HL-60/S4 treated with phorbol 12-myristate 13-acetate at 8.2 ng/mL for 4 days and 3 days (cell line): Measurements from ENCODE around the gene RIPOR3.
"Not testable (repeated sequence)": the region's sequence is repeated elsewhere in the genome, so short reads cannot be mapped to it uniquely, and the experiment has no call there.

Source experiments
- in situ Hi-C: fragments of 300-500 bp; cut with MboI; formaldehyde crosslinking; loops from 2 replicates; pipeline ENCODE4 v1.15.0; 2022; ENCODE audit warnings: low sequenced_read_pairs

The RIPOR3 gene

DNA sequence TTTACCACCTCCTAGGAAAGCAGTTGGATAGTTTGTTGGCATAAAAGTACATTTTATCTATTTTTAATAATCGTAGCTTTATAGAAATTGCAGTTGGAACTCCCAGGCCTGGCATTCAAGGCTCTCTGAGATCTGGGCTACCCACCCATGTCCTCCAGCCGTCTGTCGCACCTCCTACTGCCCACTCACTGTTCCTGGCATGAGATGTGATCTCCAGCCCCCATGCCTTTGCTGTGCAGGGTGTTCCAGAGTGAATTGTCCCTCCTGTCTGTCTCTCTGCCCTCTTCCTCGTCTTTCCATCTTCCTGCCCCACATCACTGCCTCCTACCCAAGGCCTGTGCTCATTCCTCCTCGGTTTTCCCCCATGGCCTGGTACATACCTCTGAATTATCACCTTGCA is 130.5 kb downstream of the RIPOR3 start:
- in situ Hi-C loops, result no loop called here

DNA sequence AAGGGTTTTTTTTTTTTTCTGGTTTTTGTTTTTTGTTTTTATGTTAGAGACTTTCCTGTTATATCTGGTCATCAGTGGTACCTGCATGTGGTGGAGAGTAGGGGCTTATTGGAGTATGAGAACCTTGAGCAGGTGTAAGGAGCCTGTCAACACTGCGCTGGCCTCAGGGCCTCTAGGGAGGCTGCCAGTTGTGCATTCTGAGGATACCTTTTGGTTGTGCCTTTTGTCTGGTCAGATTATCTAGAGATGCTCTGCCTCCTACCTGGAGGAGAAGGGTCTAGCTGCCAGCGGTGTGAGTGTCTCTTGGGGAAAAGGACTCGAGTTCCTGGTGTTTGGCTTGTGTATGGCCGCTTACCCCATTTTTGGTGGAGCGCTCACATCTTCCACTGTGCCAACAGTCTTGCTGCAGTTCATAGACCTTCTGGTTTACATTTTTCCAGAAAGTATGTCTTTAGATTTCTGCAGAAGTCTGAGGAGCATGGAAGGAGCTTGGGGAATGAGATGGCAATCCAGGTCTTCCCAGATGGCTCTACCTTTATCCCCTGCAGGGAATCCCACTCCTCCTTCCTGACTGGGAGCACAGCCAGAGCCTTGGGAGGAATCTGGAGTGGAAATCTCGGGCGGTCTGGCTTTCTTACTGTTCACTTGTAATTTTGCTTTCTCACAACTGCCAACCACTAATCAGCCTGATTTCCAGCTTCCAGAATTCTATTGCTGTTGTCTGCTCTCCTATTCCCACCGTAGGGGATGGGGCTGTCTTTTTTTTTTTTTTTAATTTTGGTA is 131.3 kb downstream of the RIPOR3 start:
- in situ Hi-C loops, result no loop called here

DNA sequence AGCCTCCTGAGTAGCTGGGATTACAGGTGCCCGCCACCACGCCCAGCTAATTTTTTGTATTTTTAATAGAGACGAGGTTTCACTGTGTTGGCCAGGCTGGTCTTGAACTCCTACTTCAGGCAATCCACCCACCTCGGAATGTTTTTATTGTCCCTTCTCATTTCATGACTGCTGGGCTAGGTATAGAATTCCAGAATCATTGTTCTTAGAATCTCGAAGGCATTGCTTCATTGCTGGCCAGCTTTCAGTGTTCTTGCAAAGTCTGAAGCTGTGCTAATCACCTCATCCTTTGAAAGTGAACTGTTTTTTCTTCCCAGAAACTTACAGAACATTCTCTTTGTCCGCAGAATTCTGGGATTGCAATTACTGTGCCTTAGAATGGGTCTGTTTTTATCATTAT is 132.2 kb downstream of the RIPOR3 start:
- in situ Hi-C loops, result no loop called here

GRCh38 chr20:50558483-50558925 is 132.8 kb downstream of the RIPOR3 start:
- in situ Hi-C loops, result no loop called here

GRCh38 chr20:50557549-50558134 is 133.7 kb downstream of the RIPOR3 start:
- in situ Hi-C loops, result no loop called here

DNA sequence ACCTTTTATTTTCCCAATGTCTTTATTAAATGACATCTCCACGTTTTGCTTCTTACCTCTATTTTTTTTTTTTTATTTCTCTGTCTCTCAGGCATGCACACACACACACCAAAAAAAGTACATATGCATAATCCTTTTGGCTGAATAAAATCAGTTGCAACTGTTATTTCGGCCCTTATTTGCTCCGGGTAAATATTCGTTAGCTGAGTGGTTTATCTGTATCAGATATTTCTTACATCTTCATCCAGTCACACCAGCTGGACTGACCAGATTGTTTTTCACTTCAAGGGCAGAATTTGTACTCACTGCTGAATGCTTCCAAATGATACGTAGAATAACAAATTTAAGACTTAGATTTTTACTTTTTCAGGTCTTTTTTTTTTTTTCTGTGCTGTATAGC is 135.7 kb downstream of the RIPOR3 start:
- in situ Hi-C loops, result no loop called here

- in situ Hi-C loops, result no loop called here
These were observed 136.4 kb downstream of the RIPOR3 start for GRCh38 chr20:50554694-50555579.

- in situ Hi-C loops, result no loop called here
These were observed 138.4 kb downstream of the RIPOR3 start for GRCh38 chr20:50552979-50553378.

DNA sequence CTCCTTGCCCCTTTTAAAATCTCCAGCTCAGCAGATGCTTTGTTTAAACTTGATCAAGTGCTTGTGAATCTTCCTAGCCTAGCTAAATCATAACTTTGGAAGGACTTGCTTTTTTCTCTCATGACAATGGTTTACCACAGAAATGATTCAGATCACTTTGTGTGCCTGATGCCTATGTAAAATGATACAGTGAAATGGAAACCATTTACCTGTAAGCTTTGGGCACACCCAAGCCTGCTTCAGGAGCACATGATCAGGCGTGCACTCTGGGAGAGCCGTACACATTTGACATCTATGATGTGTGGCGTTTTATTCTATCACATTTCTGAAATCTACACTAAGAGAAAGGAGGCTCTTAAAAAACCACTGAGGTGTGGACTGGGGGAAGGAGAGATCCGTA is 140.1 kb downstream of the RIPOR3 start:
- in situ Hi-C loops, result no loop called here

- in situ Hi-C loops, result no loop called here
These were observed 140.8 kb downstream of the RIPOR3 start for GRCh38 chr20:50550531-50550930.

GRCh38 chr20:50548396-50548795 is 142.9 kb downstream of the RIPOR3 start:
- in situ Hi-C loops, result no loop called here

- in situ Hi-C loops, result no loop called here
These were observed 143.4 kb downstream of the RIPOR3 start for GRCh38 chr20:50547964-50548363.

GRCh38 chr20:50546729-50547314 is 144.5 kb downstream of the RIPOR3 start:
- in situ Hi-C loops, result no loop called here

GRCh38 chr20:50545126-50545525 is 146.2 kb downstream of the RIPOR3 start:
- in situ Hi-C loops, result no loop called here

DNA sequence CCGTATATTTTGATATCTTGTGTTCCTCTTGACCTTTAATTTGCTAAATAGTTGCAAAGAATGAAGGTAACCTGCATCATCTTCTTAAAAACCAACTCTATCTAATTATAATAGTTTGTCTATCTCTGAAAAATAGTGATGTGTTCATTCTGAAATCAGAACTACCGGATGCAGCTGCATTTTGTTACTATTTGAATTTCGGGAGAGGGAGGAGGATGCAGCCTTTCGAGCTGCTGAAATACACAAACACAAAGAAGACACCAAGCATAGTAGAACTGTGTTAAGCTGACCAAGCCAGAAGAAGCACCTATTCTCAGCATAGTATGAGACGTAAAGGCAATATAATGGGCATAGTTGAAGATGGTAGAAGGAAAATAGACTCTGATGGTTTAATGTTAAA is 148.0 kb downstream of the RIPOR3 start:
- in situ Hi-C loops, result no loop called here

DNA sequence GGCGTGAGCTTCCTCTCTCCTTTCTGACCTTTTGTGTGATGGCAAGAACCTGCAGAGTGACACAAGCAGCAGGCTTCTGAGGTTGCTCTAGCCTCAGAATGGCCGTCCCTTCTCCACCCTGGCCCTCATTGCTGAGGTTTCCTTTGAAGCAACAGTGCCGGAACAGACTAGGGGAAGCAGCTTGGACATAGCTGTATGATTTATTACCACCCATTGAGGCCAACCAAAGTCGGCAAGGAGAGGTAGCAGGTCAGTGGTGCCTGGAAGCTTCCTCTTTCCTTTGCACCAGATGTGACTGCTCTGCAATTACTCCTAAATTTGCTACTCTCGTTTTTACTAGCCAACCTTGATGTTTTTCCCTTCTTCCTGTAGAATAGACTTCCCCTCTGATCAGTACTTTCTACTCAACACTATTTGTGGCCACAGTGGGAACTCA is 149.7 kb downstream of the RIPOR3 start:
- in situ Hi-C loops, result no loop called here

DNA sequence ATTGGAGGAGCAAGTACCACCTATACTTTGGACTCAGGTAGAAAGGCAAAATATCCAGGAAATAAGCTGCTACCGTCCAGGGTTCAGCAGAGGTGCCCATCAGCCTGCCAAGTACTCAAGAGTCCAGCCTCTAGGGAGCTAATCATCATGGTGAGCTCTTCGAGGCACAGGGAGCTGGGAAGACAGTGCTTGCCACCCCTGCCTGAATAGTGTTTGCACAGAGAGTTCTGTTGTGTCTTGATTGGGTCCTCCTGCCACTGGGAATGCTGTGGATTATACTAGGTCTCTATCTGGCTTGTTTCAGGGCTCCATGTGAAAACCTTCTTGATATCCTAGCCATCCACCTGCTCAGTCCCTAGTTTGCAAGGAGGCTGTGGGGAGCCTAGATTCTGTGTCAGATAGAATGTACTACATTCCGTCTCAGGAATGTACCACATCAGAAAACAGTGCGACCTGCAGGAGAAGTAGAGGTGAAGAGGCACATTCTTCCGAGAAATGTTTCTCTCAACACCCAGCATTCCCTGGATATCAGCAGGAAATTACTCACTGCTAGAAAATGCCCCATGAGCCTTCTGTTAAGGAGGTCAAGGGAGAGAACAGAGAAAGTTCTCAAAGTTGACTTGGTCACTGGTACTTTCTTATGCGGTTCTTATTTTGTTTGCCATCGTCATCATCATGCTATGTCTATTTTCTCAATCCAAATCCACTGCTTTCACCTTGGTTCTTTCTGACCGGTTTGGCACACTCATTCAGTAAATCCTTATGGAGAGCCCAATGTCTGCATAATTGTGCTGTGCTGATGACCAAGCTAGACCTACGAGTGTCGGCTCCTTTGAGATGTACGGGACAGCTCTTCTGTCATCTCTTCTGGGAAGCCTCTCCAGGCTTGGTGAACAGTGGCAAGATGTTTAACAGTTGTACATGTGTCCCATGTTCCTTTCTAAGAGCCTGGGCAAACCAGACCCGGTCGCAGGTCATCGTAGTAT is 150.4 kb downstream of the RIPOR3 start:
- in situ Hi-C loops, result no loop called here

DNA sequence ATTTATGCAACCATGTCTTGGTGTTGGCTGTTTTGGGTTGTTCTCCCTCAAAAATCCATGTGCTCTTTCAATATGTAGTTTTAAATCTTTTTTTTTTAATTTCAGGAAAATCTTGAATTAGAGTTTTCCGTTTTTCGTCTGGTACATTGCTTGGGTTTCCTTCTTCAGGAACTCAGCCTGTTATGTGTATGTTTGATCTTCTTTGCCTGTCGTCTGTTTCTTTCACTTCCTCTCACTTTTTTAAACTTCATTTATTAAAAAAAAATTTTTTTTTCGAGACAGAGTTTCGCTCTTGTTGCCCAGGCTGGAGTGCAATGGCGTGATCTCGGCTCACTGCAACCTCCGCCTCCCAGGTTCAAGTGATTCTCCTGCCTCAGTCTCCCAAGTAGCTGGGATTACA is 151.5 kb downstream of the RIPOR3 start:
- in situ Hi-C loops, result not testable (repeated sequence)

DNA sequence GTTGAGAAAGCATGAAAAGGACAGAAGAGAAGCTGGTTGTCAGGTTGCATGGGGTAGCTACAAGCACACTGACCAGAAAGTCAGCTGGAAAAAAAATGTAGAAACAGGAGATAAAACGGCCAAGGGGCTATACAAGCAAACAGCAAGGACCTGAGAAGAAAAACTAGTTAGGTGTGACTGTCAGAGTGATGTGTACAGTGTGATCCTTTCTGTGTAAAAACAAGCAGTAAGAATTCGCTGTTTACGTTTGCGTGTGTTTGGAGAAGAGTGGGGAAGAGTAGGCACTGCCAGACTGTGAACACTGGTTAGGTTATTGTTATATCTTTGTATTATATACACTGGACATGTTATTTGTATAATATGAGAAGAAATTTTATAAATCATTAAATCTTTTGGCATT is 153.1 kb downstream of the RIPOR3 start:
- in situ Hi-C loops, result no loop called here
